Measurements from ENCODE around the gene TUBB4B. TPM values are rescaled to one million over a fixed set of nuclear protein-coding genes. Genes with fewer than 3 reads are reported as not detected.

TUBB4B gene
- total RNA-seq, 1 experiment from 2014 or later = 424 TPM

DNA sequence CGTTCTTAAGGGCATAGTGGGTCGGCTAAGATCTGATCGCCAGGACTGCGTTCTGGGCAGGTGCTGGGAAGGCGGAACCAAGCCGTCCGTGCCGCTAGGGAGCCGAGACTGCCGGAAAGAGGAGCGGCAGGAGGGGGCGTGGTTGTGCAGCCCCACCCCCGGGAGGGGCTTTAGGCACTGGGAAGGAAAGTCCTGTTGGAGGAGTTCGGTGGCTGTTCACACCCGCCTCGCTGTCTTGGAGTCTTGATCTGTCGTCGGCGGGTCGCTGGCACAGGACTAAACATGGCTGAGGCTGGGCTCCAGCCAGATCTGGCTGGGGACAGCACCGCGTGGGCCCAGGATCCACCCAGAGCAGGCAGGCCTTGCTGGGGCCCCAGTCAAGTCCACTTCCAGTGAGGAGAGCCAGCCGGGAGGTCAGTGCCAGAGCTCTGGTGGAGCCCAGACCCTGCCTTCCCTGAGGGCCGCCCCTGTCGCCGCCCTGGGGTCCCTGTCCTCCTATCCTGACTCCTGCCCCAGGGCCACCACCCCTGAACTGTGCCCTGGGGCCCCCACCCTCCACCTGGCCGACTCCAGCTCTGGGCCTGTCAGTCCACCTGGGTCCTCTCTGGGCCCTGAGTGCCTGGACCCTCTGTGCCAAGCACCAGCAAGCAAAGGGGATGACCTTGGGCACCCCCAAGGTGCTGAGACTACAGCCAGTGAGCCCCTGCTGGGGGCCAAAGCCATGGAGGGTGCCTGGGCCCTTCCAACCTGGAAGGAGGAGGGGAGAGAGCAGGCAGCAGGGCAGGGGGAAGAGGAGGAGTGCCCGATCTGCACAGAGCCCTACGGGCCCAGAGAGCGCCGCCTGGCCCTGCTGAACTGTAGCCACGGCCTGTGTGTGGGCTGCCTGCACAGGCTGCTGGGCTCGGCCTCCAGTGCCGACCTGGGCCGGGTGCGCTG, 23.5 kb upstream of the TUBB4B start:
- POLR2A ChIA-PET (ENCODE audit: unreplicated experiment) = interaction anchor here (0.5 to 0.7 kb wide), 2 partner anchors 67 to 131 kb away, joined by 5 to 7 read pairs; no protein-coding TSS in a partner anchor
- H3K36me3 ChIP-seq (ENCODE audit: low read depth, low read length) = no peaks in the 10 kb centered on the region
- H3K27me3 ChIP-seq (ENCODE audit: low read length) = no peaks in the 10 kb centered on the region
- intact Hi-C loops (cut with micrococcal nuclease) = no loop called here
- ATAC-seq (peak; percentile 70), DNase-seq (peak; percentile 84)
- peaks cover 24% of the 10 kb centered on the region for H3K4me1 ChIP-seq (ENCODE audit: insufficient read depth, low read length)
- peak overlapping the region; percentile 42 for H3K27ac ChIP-seq (ENCODE audit: low read length)
- H3K9ac ChIP-seq (ENCODE audit: low read length) = peak overlapping the region; percentile 59
- CTCF ChIA-PET = no interaction called here
- peak overlapping the region; percentile 90 for H3K4me2 ChIP-seq (ENCODE audit: low read length)
- no peaks in the 10 kb centered on the region for H3F3A ChIP-seq (ENCODE audit: low read length, unreplicated experiment)
- peak overlapping the region; percentile 70 for H3K4me3 ChIP-seq (ENCODE audit: low read length)
- no peaks in the 10 kb centered on the region for H3K9me2 ChIP-seq (replicated peaks; ENCODE audit: low read length)
- H3K9me3 ChIP-seq (ENCODE audit: low read length) = no peaks in the 10 kb centered on the region
- no peaks in the 10 kb centered on the region for H4K20me1 ChIP-seq (ENCODE audit: low read length)
- no peak for TF ChIP-seq EZH2 (IDR thresholded peaks at IDR 0.05; ENCODE audit: low read length, unreplicated experiment)
- TF ChIP-seq, protein P1, sequence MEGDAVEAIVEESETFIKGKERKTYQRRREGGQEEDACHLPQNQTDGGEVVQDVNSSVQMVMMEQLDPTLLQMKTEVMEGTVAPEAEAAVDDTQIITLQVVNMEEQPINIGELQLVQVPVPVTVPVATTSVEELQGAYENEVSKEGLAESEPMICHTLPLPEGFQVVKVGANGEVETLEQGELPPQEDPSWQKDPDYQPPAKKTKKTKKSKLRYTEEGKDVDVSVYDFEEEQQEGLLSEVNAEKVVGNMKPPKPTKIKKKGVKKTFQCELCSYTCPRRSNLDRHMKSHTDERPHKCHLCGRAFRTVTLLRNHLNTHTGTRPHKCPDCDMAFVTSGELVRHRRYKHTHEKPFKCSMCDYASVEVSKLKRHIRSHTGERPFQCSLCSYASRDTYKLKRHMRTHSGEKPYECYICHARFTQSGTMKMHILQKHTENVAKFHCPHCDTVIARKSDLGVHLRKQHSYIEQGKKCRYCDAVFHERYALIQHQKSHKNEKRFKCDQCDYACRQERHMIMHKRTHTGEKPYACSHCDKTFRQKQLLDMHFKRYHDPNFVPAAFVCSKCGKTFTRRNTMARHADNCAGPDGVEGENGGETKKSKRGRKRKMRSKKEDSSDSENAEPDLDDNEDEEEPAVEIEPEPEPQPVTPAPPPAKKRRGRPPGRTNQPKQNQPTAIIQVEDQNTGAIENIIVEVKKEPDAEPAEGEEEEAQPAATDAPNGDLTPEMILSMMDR (conservative IDR thresholded peaks at IDR 0.05; ENCODE audit: low read depth, low read length) = no peak
- no peak for TF ChIP-seq EZH2phosphoT487 (IDR thresholded peaks at IDR 0.05; ENCODE audit: borderline replicate concordance, low read length)
- TSS peak; percentile 66 for BruUV-seq (replicated peaks)
- peak overlapping the region; percentile 38; the same call in 1 of the 2 replicates for H2AFZ ChIP-seq (ENCODE audit: low read length)
- no peaks in the 10 kb centered on the region for H3K79me2 ChIP-seq (ENCODE audit: low read length)

DNA sequence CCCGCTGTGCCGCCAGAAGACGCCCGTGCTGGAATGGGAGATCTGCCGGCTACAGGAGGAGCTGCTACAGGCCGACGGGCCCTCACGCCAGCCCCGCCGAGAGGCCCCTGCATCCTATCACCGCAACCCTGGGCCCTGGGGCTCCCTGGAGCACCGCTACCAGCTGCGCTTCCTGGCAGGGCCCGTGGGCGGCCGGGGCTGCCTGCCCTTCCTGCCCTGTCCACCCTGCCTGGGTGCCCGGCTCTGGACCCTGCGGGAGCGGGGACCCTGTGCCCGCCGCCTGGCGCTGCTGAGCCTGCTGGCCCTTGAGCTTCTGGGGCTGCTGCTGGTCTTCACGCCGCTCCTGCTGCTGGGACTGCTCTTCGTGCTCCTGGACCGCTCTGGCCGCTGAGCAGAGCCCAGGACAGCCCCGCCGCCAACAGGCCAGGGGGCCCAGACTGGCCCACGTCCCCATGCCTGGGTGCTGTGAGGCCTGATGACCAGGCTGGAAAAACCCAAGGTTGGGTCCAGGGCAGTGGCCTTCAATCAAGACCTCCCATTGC, 22.8 kb upstream of the TUBB4B start:
- H2AFZ ChIP-seq (ENCODE audit: low read length) = no peak overlapping the region
- H3K79me2 ChIP-seq (ENCODE audit: low read length) = no peaks in the 10 kb centered on the region
- H3F3A ChIP-seq (ENCODE audit: low read length, unreplicated experiment) = no peaks in the 10 kb centered on the region
- CTCF ChIA-PET = no interaction called here
- ATAC-seq (peak; percentile 2), DNase-seq (no peak)
- POLR2A ChIA-PET (ENCODE audit: unreplicated experiment) = interaction anchor here (0.7 kb wide), 1 partner anchor 68 kb away, joined by 5 read pairs; no protein-coding TSS in a partner anchor
- intact Hi-C loops (cut with micrococcal nuclease) = no loop called here
- H3K36me3 ChIP-seq (ENCODE audit: low read depth, low read length) = no peaks in the 10 kb centered on the region
- H3K4me3 ChIP-seq (ENCODE audit: low read length) = peak overlapping the region; percentile 70
- no peaks in the 10 kb centered on the region for H3K27me3 ChIP-seq (ENCODE audit: low read length)
- H3K9me3 ChIP-seq (ENCODE audit: low read length) = no peaks in the 10 kb centered on the region
- no peak overlapping the region; the same call in 1 of the 2 replicates for H3K9ac ChIP-seq (ENCODE audit: low read length)
- BruUV-seq (replicated peaks) = no TSS peak
- no peaks in the 10 kb centered on the region for H3K9me2 ChIP-seq (replicated peaks; ENCODE audit: low read length)
- H3K4me2 ChIP-seq (ENCODE audit: low read length) = peak overlapping the region; percentile 90
- TF ChIP-seq, protein P1 (conservative IDR thresholded peaks at IDR 0.05; ENCODE audit: low read depth, low read length) = no peak
- TF ChIP-seq EZH2phosphoT487 (IDR thresholded peaks at IDR 0.05; ENCODE audit: borderline replicate concordance, low read length) (no peak), EZH2 (IDR thresholded peaks at IDR 0.05; ENCODE audit: low read length, unreplicated experiment) (no peak)
- H3K4me1 ChIP-seq (ENCODE audit: insufficient read depth, low read length) = peaks cover 24% of the 10 kb centered on the region
- H4K20me1 ChIP-seq (ENCODE audit: low read length) = no peaks in the 10 kb centered on the region
- peak overlapping the region; percentile 10 for H3K27ac ChIP-seq (ENCODE audit: low read length)

All from PC-3 (cell line).